Naive thymus-derived CD4-positive, alpha-beta T cell (primary cell): ENCODE measurements around the gene PTPN20. TPM values are rescaled to one million over a fixed set of nuclear protein-coding genes. Genes with fewer than 3 reads are reported as not detected.
"Not testable (repeated sequence)": the region's sequence is repeated elsewhere in the genome, so short reads cannot be mapped to it uniquely, and the experiment has no call there.

Experiments used
- ATAC-seq: fragments of 150-1000 bp; cut with Tn5 transposase; 2 replicates; pipeline ENCODE4 v1.10.0; 2021; ENCODE audit warnings: mild to moderate bottlenecking, moderate library complexity
- CTCF ChIA-PET: fragments of 350-600 bp; sonication (Branson Sonifier 250); formaldehyde crosslinking; loops from one replicate; lab custom pipeline; 2021; ENCODE audit warnings: antibody characterized with exemption; lab: Charles Lee
- POLR2A ChIA-PET: fragments of 350-600 bp; sonication (Branson Sonifier 250); formaldehyde crosslinking; loops from one replicate; lab custom pipeline; 2021; ENCODE audit warnings: antibody characterized with exemption, inconsistent platforms; lab: Charles Lee
- DNase-seq, 9 donors: peaks; one replicate each; pipeline versions ENCODE4 v3.0.0 to v3.0.0-alpha.2; 2020 to 2022; ENCODE audit warnings: mixed read lengths in 1 of 9
- H3K27ac ChIP-seq: one replicate; pipeline ENCODE4 v1.7.0; 2013; ENCODE audit warnings: mild to moderate bottlenecking, low read depth, low read length, moderate library complexity
- H3K27me3 ChIP-seq, 2 donors: one replicate each; pipeline ENCODE4 v1.7.0; 2013; ENCODE audit warnings: low read length in 2 of 2, mild to moderate bottlenecking in 2 of 2, moderate library complexity in 2 of 2; ENCODE audit not compliant: control insufficient read depth in 2 of 2, insufficient read depth in 2 of 2
- H3K36me3 ChIP-seq, 3 experiments: 1 replicate in 2 of 3; 2 replicates in 1 of 3; pipeline ENCODE4 v1.7.0; 2013; ENCODE audit warnings: low read length in 3 of 3, mild to moderate bottlenecking in 3 of 3, moderate library complexity in 1 of 3; ENCODE audit not compliant: insufficient read depth in 3 of 3, control insufficient read depth in 2 of 3
- H3K4me1 ChIP-seq, 2 donors: one replicate each; pipeline ENCODE4 v1.7.0; 2013; ENCODE audit warnings: low read length in 2 of 2, mild to moderate bottlenecking in 2 of 2, moderate library complexity in 1 of 2; ENCODE audit not compliant: control insufficient read depth in 2 of 2, insufficient read depth in 2 of 2
- H3K4me3 ChIP-seq: 2 replicates; pipeline ENCODE4 v1.7.0; 2013; ENCODE audit warnings: mild to moderate bottlenecking, low read length
- H3K9me3 ChIP-seq, 3 experiments: 1 replicate in 2 of 3; 2 replicates in 1 of 3; pipeline ENCODE4 v1.7.0; 2013; ENCODE audit warnings: low read length in 3 of 3; ENCODE audit not compliant: control insufficient read depth in 2 of 3
- H3K27ac Mint-ChIP-seq, 9 donors: one replicate each; pipeline ENCODE4 v1.8.0; 2020 to 2022; ENCODE audit warnings: mixed read lengths in 9 of 9, mild to moderate bottlenecking in 8 of 9, moderate library complexity in 5 of 9, inconsistent platforms in 2 of 9
- H3K27me3 Mint-ChIP-seq, 5 donors: one replicate each; pipeline ENCODE4 v1.8.0; 2021 to 2022; ENCODE audit warnings: mixed read lengths in 5 of 5, mild to moderate bottlenecking in 1 of 5
- H3K36me3 Mint-ChIP-seq, 5 donors: one replicate each; pipeline ENCODE4 v1.8.0; 2020 to 2022; ENCODE audit warnings: mixed read lengths in 5 of 5, mild to moderate bottlenecking in 3 of 5, inconsistent platforms in 1 of 5
- H3K4me1 Mint-ChIP-seq, 7 donors: one replicate each; pipeline ENCODE4 v1.8.0; 2020 to 2022; ENCODE audit warnings: mixed read lengths in 7 of 7, mild to moderate bottlenecking in 3 of 7, inconsistent platforms in 1 of 7
- H3K4me3 Mint-ChIP-seq, 10 donors: one replicate each; pipeline ENCODE4 v1.8.0; 2020 to 2022; ENCODE audit warnings: mild to moderate bottlenecking in 10 of 10, mixed read lengths in 10 of 10, moderate library complexity in 6 of 10, inconsistent platforms in 2 of 10
- H3K9me3 Mint-ChIP-seq, 11 donors: one replicate each; pipeline ENCODE4 v1.8.0; 2020 to 2022; ENCODE audit warnings: mixed read lengths in 11 of 11, mild to moderate bottlenecking in 4 of 11, inconsistent platforms in 1 of 11, moderate library complexity in 1 of 11
- intact Hi-C, 2 donors: fragments of 100-400 bp; cut with micrococcal nuclease; formaldehyde crosslinking; loops; one replicate each; pipeline ENCODE4 v1.15.1; 2023
- polyA plus RNA-seq, 2 donors: library from polyadenylated mRNA; unstranded; fragments of 300-500 nt; fragmentation: Illumina TruSeq; gene quantifications; one replicate each; pipeline ENCODE4 v1.2.3, GENCODE V29; 2021
- total RNA-seq, 6 experiments: library from RNA in 5 of 6; stranded (reverse) in 5 of 6; gene quantifications; 1 replicate in 5 of 6; 2 replicates in 1 of 6; pipeline ENCODE4 v1.2.3 and lab custom pipeline; 2021 to 2026

The PTPN20 gene
- total and polyA plus RNA-seq, 7 experiments from 2014 or later: 0.22 to 3.8 (median 1.7) TPM

- H3K27me3 ChIP-seq, H3K27me3 Mint-ChIP-seq, H3K36me3 Mint-ChIP-seq, POLR2A ChIA-PET, H3K27ac Mint-ChIP-seq, intact Hi-C loops, H3K4me1 Mint-ChIP-seq, H3K4me3 Mint-ChIP-seq, H3K27ac ChIP-seq, ATAC-seq, H3K36me3 ChIP-seq, H3K4me3 ChIP-seq, H3K4me1 ChIP-seq, H3K9me3 ChIP-seq, DNase-seq, CTCF ChIA-PET, H3K9me3 Mint-ChIP-seq: not testable (repeated sequence)
Observed at GRCh38 chr10:46890813-46891611, 20.2 kb upstream of the PTPN20 start.

DNA sequence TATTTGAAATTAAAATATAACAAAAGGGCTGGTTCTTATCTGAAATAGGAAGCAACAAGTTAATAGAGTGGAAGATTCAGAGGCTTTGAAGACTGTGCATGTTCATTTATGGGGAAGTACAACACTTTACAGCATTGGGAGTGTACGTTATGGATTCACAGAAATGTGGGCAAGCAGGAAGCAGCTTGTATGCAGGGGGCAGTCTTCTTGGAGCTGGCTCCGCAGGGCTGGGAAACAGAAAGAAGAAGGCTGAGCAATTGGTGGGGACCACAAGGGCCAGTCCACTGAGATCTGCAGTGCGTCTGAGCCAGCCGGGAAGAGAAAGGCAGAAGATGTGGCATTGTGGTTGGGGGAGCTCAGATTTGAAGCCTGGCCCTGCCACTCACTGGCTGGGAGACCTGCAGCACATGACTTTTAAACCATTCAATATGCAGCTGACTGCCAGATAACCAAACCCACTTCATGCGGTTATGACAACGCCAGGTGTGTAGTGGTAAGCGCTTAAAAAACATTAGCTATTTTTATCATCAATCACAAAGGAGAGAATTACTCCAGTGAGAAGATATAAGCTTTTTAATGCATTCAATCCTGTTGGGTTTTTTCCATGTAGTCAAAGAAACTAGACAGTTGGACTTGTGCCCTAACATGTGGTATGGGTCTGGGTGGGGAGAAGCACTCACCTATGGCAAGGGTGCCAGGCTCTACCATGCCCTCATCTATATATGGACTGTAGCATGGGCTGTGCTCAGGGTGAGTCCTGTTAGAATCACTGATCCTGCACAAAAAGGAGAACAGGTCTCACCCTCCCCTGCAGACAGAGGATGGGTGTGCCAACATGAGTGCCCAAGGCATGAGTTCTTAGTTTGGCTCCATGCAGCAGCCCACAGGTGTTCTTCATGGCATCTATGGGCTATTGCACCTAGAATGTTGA lies 14.2 kb upstream of the PTPN20 start:
- H3K36me3 ChIP-seq, H3K27me3 Mint-ChIP-seq, H3K4me1 ChIP-seq, H3K4me3 Mint-ChIP-seq, H3K27me3 ChIP-seq, H3K27ac Mint-ChIP-seq, H3K4me3 ChIP-seq, intact Hi-C loops, POLR2A ChIA-PET, H3K9me3 Mint-ChIP-seq, H3K27ac ChIP-seq, H3K4me1 Mint-ChIP-seq, H3K9me3 ChIP-seq, DNase-seq, CTCF ChIA-PET, H3K36me3 Mint-ChIP-seq: not testable (repeated sequence)
- peak; percentile 24 for ATAC-seq

DNA sequence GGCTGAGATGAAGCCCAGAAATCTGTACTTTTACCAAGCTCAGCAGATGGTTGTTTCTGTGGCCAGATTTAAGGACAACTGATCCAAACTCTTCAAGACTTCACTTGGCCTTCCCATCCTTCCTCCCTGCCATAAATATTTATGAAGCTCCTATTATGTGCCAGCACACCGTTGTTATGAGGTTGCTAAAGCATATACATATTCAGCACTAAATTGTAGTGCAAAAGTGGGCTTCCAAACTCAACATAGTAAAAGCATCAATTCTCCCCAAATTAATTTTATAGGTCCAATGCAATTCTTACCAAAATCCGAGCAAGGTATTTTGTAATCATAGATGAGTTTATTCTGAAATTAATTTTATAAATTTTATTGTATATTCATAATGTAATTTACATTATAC lies 10.0 kb upstream of the PTPN20 start:
- ATAC-seq, H3K4me1 Mint-ChIP-seq, POLR2A ChIA-PET, H3K27ac ChIP-seq, H3K36me3 Mint-ChIP-seq, DNase-seq, H3K36me3 ChIP-seq, CTCF ChIA-PET, H3K9me3 ChIP-seq, H3K27me3 ChIP-seq, H3K4me3 Mint-ChIP-seq, H3K9me3 Mint-ChIP-seq, H3K4me3 ChIP-seq, H3K27ac Mint-ChIP-seq, intact Hi-C loops, H3K4me1 ChIP-seq, H3K27me3 Mint-ChIP-seq: not testable (repeated sequence)

DNA sequence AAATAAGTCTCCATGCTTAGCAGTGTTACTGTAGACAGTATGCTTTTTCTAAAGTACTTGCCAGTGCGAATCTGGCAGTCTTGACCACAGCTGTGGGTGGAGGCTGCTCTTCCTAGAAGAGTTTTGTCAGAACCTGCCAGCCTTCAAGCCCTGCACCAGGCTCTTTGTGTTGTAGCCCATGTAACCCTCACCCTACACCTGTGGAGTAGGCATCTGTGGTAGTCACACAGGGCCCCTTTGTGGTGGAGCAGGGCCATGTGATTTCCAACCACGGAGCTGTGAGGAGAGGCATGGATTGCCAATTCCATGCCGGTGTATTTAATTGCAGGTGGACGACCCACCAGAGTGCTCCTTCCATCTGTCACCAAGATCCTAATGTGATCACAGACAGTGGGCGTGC lies 7.4 kb upstream of the PTPN20 start:
- POLR2A ChIA-PET, H3K27ac ChIP-seq, H3K9me3 ChIP-seq, H3K27me3 Mint-ChIP-seq, H3K27me3 ChIP-seq, DNase-seq, H3K4me3 ChIP-seq, H3K4me1 ChIP-seq, H3K27ac Mint-ChIP-seq, H3K36me3 ChIP-seq, ATAC-seq, H3K36me3 Mint-ChIP-seq, H3K4me1 Mint-ChIP-seq, CTCF ChIA-PET, H3K4me3 Mint-ChIP-seq, H3K9me3 Mint-ChIP-seq, intact Hi-C loops: not testable (repeated sequence)

GRCh38 chr10:46906359-46906758 lies 4.9 kb upstream of the PTPN20 start:
- H3K36me3 Mint-ChIP-seq, H3K4me3 ChIP-seq, H3K4me1 ChIP-seq, CTCF ChIA-PET, intact Hi-C loops, H3K36me3 ChIP-seq, DNase-seq, H3K9me3 Mint-ChIP-seq, H3K4me1 Mint-ChIP-seq, ATAC-seq, H3K27me3 Mint-ChIP-seq, POLR2A ChIA-PET, H3K4me3 Mint-ChIP-seq, H3K9me3 ChIP-seq, H3K27ac ChIP-seq, H3K27me3 ChIP-seq, H3K27ac Mint-ChIP-seq: not testable (repeated sequence)

DNA sequence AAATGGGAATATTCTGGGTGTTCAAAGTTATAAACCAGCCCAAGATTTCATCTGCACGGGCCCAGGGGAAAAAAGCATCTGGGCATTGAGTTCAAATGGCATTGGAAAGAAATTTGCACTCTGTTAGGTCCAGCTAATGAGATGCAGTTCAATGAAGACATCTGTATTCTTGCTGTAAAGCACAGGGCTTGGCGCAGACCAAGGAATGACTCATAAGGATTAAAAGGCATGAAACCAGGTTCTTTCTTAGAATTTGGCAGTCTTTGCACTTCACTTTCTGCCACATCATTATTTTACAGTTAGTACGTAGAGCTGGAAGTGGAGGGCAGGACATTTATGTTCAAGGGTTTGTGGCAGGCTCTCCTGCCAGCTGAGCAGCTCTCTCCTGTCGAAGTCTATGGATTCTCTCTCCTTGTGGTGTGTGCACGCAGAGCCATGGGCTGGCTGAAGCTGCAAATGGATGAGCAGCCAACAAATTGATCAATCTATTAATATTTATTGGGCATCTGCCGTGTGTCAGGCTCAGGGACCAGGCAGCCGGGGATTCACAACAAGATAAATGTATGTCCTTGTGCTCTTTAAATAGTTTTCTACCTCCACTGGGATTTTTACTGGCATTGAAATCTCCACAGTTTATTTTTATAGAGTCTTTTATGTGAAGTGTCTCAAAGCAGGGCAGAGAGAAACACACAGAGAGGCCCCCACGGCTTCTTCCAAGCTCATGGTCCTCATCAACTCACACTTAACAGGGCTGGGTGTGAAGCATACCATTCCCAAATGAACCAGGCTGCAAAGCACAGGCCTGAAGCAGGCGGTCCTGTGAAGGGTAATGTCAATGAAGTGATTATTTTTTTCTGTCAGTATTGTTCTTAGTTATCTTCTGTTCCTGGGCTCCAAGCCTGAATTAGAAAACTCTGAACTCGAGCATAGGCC lies 3.8 kb upstream of the PTPN20 start:
- not testable (repeated sequence) for H3K36me3 Mint-ChIP-seq, H3K9me3 Mint-ChIP-seq

More for the DNA sequence above, 3.8 kb upstream of the PTPN20 start:
- ATAC-seq, intact Hi-C loops, H3K9me3 ChIP-seq, H3K27ac ChIP-seq, H3K27me3 ChIP-seq, H3K4me3 ChIP-seq, H3K4me1 ChIP-seq, H3K27me3 Mint-ChIP-seq, H3K4me1 Mint-ChIP-seq, DNase-seq, H3K36me3 ChIP-seq, POLR2A ChIA-PET, H3K4me3 Mint-ChIP-seq, CTCF ChIA-PET, H3K27ac Mint-ChIP-seq: not testable (repeated sequence)
